ENCODE data around the gene IGF2. TPM values are rescaled to one million over a fixed set of nuclear protein-coding genes. Genes with fewer than 3 reads are reported as not detected.
A peak's percentile ranks its signal among the peaks of the same experiment; 100 is the strongest.

IGF2 gene
- polyA plus RNA-seq, 1 experiment, result 20.3 TPM

- H3K4me3 ChIP-seq (ENCODE audit: low read depth, low read length), result no peak overlapping the region
- H3K27me3 ChIP-seq (ENCODE audit: control insufficient read depth, insufficient read depth, low read length), result no peaks in the 10 kb centered on the region
- POLR2A ChIA-PET, result no interaction called here
- TF ChIP-seq CTCF (IDR thresholded peaks at IDR 0.05; ENCODE audit: insufficient read depth, low read depth, low read length), result no peak
- CTCF ChIA-PET, result interaction anchor here (0.6 to 1.1 kb wide), 3 partner anchors 130 to 819 kb away, joined by 3 read pairs; no protein-coding TSS in a partner anchor
- DNase-seq (ENCODE audit: low read depth), result no peak
- H3K36me3 ChIP-seq (ENCODE audit: control insufficient read depth, insufficient read depth, low read length), result no peaks in the 10 kb centered on the region
Observed at GRCh38 chr11:2174361-2174760, 35.2 kb upstream of the IGF2 start.

GRCh38 chr11:2173761-2174160 is 34.6 kb upstream of the IGF2 start:
- POLR2A ChIA-PET, result no interaction called here
- CTCF ChIA-PET, result interaction anchor here (0.6 to 1.1 kb wide), 4 partner anchors 22 to 818 kb away, joined by 3 to 4 read pairs (median 3); no protein-coding TSS in a partner anchor
- DNase-seq (ENCODE audit: low read depth), result no peak

DNA sequence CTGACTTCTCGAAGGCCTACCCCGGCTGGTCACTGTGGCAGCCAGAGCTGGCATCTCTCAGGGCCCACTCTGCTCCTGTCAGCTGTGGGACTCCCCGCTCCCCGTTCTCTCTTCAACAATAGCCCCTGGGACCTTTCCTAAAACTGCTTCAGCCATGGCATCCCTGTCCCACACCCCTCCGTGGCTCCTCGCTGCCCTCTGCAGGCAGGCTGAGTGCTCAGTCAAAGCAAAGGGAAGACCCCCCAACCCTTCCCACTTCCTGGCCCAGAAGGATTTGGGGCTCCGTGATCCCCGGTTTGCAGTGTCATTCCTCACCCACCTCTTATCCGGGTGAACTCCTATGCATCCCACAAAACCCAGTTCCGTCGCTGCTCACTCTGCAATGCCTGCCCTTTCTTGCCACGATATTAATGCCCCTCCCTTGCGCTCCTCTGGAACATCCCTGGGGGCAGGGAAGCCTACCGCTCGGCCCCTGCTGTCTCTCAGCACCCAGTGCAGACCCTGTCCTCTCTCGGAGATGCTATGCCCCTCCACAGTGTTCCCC is 34.0 kb upstream of the IGF2 start:
- ChIA-PET POLR2A (no interaction called here), CTCF (interaction anchor here (0.8 to 1.1 kb wide), 2 partner anchors 21 to 248 kb away, joined by 3 to 4 read pairs; no protein-coding TSS in a partner anchor)
- H3K36me3 ChIP-seq (ENCODE audit: control insufficient read depth, insufficient read depth, low read length), result no peaks in the 10 kb centered on the region
- peak; percentile 60 for TF ChIP-seq CTCF (IDR thresholded peaks at IDR 0.05; ENCODE audit: insufficient read depth, low read depth, low read length)
- no peaks in the 10 kb centered on the region for H3K27me3 ChIP-seq (ENCODE audit: control insufficient read depth, insufficient read depth, low read length)
- no peak overlapping the region for H3K4me3 ChIP-seq (ENCODE audit: low read depth, low read length)
- no peak for DNase-seq (ENCODE audit: low read depth)

More at GRCh38 chr11:2173761-2174160, 34.6 kb upstream of the IGF2 start:
- no peak for TF ChIP-seq CTCF (IDR thresholded peaks at IDR 0.05; ENCODE audit: insufficient read depth, low read depth, low read length)
- Histone ChIP-seq H3K4me3 (ENCODE audit: low read depth, low read length) (no peak overlapping the region), H3K36me3 (ENCODE audit: control insufficient read depth, insufficient read depth, low read length) (no peaks in the 10 kb centered on the region), H3K27me3 (ENCODE audit: control insufficient read depth, insufficient read depth, low read length) (no peaks in the 10 kb centered on the region)

DNA sequence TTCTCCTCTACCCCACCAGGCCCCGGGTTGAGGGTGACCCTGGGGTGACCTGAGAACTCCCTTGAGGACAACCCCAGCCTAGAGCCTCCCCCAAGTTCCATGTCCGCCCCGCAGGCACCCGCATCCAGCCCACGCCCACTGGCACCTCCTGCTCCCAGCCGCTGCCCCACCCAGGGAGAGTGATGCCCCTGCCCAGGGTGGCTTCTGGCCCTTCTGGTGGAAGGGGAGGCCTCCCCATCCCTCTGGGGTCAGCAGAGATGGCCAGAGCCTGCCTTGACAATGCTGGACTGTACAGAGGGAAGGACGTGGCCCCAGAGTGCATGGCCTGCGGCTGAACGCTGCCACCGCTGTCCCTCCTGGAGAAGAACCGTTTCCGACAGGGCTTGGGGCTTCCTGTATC is 33.5 kb upstream of the IGF2 start:
- ChIA-PET POLR2A (no interaction called here), CTCF (interaction anchor here (0.8 to 1.4 kb wide), 2 partner anchors 15 to 21 kb away, joined by 3 to 4 read pairs; no protein-coding TSS in a partner anchor)
- H3K36me3 ChIP-seq (ENCODE audit: control insufficient read depth, insufficient read depth, low read length), result no peaks in the 10 kb centered on the region
- TF ChIP-seq CTCF (IDR thresholded peaks at IDR 0.05; ENCODE audit: insufficient read depth, low read depth, low read length), result no peak
- no peaks in the 10 kb centered on the region for H3K27me3 ChIP-seq (ENCODE audit: control insufficient read depth, insufficient read depth, low read length)
- no peak for DNase-seq (ENCODE audit: low read depth)
- no peak overlapping the region for H3K4me3 ChIP-seq (ENCODE audit: low read depth, low read length)

DNA sequence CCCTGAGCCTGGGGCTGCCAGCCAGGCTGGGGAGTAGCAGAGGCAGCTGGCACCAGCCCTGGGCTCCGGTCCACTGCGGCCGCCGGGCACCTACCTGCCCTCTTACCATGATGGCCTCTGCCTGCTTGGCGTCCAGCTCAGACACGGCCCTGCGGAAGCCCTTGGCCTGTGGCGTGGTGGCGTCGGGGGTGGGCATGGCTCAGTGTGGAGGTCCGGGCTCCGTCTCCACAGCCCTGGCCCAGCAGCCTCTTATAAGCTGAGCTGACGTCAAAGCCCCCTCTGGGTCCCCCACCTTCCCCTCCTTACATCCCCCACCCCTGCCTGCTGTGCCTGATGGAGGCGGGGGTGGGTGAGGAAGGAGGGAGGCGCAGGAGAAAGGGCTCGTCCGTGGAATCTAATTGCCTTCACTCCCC is 32.4 kb upstream of the IGF2 start, which contains the start of gene TH:
Gene TH (minus strand): TSS at position 225 of the 413 bp plus-strand sequence. CDS start 29 bp downstream, at position 196.
- Histone ChIP-seq H3K4me3 (ENCODE audit: low read depth, low read length) (no peak within 1 kb of the TSS), H3K36me3 (ENCODE audit: control insufficient read depth, insufficient read depth, low read length) (no peaks in the 10 kb centered on the region), H3K27me3 (ENCODE audit: control insufficient read depth, insufficient read depth, low read length) (no peaks in the 10 kb centered on the region)
- DNase-seq (ENCODE audit: low read depth), result no peak
- ChIA-PET CTCF (interaction anchor here (0.6 to 1.8 kb wide), 5 partner anchors 16 to 720 kb away, joined by 3 to 5 read pairs (median 3); no protein-coding TSS in a partner anchor), POLR2A (interaction anchor here (0.6 kb wide), 1 partner anchor 135 kb away, joined by 16 read pairs; no protein-coding TSS in a partner anchor)
- no peak for TF ChIP-seq CTCF (IDR thresholded peaks at IDR 0.05; ENCODE audit: insufficient read depth, low read depth, low read length)
